Measurements from ENCODE around the gene HLA-DQA2.

HLA-DQA2 gene

DNA sequence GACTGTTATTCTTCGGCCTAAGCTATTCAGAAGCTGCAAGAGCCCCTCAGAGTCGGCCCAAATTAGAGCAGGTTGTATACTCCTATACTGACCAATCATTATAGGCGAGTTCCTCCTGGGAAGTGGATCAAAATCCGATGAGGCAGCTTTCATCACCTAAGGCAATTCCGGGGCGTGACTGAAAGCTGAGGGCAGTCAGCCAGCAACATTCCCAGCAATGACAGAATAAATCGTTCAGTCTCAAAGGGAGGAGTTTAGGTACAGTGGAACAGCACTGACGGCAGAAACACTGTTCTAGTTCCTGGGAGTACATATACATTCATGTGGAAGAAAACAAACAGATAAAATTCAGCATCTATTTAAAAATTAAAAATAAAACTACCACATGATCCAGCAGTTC, 11.4 kb downstream of the HLA-DQA2 start:
- no peak overlapping the region for H3K4me3 ChIP-seq (ENCODE audit: low read depth, low read length)
- TF ChIP-seq, protein P1, sequence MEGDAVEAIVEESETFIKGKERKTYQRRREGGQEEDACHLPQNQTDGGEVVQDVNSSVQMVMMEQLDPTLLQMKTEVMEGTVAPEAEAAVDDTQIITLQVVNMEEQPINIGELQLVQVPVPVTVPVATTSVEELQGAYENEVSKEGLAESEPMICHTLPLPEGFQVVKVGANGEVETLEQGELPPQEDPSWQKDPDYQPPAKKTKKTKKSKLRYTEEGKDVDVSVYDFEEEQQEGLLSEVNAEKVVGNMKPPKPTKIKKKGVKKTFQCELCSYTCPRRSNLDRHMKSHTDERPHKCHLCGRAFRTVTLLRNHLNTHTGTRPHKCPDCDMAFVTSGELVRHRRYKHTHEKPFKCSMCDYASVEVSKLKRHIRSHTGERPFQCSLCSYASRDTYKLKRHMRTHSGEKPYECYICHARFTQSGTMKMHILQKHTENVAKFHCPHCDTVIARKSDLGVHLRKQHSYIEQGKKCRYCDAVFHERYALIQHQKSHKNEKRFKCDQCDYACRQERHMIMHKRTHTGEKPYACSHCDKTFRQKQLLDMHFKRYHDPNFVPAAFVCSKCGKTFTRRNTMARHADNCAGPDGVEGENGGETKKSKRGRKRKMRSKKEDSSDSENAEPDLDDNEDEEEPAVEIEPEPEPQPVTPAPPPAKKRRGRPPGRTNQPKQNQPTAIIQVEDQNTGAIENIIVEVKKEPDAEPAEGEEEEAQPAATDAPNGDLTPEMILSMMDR (IDR thresholded peaks at IDR 0.05; ENCODE audit: insufficient read depth, low read depth, low read length, missing control alignments): no peak
- no peak for DNase-seq (ENCODE audit: low read depth)

DNA sequence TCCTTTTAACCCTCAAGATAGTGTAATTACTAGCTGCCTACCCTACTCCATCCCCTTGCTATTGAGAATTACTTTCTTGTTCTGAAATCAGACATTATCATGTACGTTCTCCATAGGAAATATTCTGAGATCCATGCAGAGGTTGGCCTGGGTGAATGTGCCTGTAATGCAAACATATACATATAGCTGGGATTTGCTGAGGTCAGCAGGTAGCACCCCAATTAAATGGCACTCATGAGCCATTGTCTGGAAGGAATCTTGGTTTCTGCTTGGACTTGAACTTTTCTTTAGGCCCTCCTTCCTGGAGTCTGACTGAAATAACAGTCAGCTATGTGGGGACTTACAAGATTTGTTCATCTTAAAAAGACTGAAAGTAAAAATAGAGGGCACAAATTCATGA, 18.5 kb downstream of the HLA-DQA2 start:
- DNase-seq (ENCODE audit: low read depth): no peak
- TF ChIP-seq, protein P1 (IDR thresholded peaks at IDR 0.05; ENCODE audit: insufficient read depth, low read depth, low read length, missing control alignments): no peak
- no peak overlapping the region for H3K4me3 ChIP-seq (ENCODE audit: low read depth, low read length)

DNA sequence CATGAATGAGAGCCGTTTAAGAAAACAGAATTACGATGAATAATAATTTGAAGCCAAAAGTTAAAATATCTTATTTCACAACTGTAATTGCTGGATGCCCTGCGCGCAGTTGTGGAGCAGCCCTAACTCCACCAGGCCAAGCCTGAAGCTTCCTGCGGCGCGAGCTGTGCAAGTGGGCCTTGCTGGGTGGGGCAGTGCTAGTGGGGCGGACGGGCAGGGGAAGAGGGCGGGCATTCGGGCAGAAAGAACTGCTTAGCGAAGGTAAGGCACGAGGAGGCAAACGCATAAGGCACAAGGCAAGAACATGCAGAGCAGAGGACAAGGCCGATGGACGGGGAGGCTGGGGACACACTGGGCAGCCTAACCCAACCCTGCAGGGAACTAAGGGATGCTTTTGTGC, 19.9 kb downstream of the HLA-DQA2 start:
- DNase-seq (ENCODE audit: low read depth): no peak
- TF ChIP-seq, protein P1 (IDR thresholded peaks at IDR 0.05; ENCODE audit: insufficient read depth, low read depth, low read length, missing control alignments): no peak
- H3K4me3 ChIP-seq (ENCODE audit: low read depth, low read length): no peak overlapping the region

DNA sequence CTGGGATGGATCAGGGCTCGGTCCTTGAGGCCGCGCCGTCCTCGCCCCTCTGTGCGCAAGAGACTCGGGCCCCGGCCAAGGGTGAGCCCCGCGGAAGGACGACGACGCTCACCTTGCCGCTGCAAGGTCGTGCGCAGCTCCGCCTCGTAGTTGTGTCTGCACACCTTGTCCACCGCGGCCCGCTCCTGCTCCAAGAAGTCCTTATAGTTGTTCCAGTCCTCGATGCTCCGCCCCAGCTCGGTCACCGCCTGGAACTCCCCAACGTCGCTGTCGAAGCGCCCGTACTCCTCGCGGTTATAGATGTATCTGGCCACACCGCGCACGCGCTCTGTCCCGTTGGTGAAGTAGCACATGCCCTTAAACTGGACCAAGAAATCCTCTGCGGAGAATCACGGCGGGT, 20.4 kb downstream of the HLA-DQA2 start:
- H3K4me3 ChIP-seq (ENCODE audit: low read depth, low read length): no peak overlapping the region
- TF ChIP-seq, protein P1 (IDR thresholded peaks at IDR 0.05; ENCODE audit: insufficient read depth, low read depth, low read length, missing control alignments): no peak
- DNase-seq (ENCODE audit: low read depth): no peak

DNA sequence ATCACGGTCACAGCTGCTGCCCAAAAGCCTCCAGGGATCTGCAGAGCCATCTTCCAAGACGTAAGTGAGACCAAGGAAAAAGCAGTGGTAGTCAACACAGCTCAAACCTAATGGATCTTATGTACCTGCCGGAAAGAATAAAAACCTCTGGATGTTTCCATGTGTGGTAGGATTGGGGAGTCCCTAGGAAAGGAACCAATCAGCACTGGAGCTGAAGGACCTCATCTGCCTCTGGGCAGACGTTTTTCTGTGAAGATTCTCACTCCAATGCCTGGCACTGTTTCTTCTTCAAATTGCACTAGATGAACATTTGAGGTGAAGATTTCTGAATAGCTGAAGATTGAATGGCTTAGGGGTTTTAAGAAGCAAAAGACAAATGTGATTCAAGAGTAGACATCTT, 22.2 kb downstream of the HLA-DQA2 start, which contains the start of gene HLA-DQB2:
HLA-DQB2 (minus strand) TSS at position 112 of the 400 bp plus-strand sequence; CDS start at position 50, 62 bp downstream.
- TF ChIP-seq, protein P1 (IDR thresholded peaks at IDR 0.05; ENCODE audit: insufficient read depth, low read depth, low read length, missing control alignments): no peak
- H3K4me3 ChIP-seq (ENCODE audit: low read depth, low read length): no peak within 1 kb of the TSS
- no peak for DNase-seq (ENCODE audit: low read depth)

DNA sequence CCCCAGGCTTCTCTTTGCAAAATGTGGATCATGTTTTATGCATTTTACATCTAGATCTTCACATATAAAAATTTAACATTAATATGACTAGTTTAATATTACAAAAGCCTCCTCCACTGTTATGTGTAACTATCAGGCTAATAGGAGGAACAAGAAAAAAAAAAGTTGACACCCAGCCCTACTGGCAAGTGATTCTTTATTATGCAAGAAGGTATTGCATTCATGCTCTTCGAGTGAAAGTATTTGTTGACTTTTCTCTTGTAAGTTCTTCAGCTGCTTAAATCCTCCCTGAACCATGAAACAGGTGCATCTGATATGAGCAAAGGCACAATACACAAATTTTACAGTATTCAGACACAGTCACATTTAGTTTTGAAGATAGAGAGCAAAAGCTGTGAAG, 22.9 kb downstream of the HLA-DQA2 start:
- no peak for DNase-seq (ENCODE audit: low read depth)
- TF ChIP-seq, protein P1 (IDR thresholded peaks at IDR 0.05; ENCODE audit: insufficient read depth, low read depth, low read length, missing control alignments): no peak
- no peak overlapping the region for H3K4me3 ChIP-seq (ENCODE audit: low read depth, low read length)

DNA sequence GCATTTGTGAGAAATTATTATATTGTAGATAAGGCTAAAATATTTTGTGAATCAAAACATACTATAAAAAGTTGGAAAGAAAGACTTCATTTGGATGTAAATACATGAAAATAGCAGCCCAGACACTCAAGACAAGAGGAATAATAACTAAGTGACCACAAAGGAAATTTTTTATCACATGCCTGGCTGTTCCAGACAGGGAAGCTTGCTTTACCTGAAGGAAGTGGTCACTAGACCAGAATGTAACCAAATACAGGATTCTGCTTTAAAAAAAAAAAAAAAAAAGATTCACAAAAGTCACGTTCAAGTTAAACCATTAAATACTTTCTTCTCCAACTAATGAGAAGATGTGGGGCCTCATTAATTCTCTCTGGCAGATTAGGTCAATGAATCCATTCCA, 31.5 kb downstream of the HLA-DQA2 start:
- no peak overlapping the region for H3K4me3 ChIP-seq (ENCODE audit: low read depth, low read length)
- TF ChIP-seq, protein P1 (IDR thresholded peaks at IDR 0.05; ENCODE audit: insufficient read depth, low read depth, low read length, missing control alignments): no peak
- DNase-seq (ENCODE audit: low read depth): no peak

Measured in GM12865 (cell line).